Smooth muscle cell (in vitro differentiated cells): ENCODE measurements around the gene PPP1R1A. TPM values are rescaled to one million over a fixed set of nuclear protein-coding genes. Genes with fewer than 3 reads are reported as not detected.

Source experiments
- DNase-seq: peaks from one replicate; lab custom pipeline; 2025; ENCODE audit not compliant: unreplicated experiment; lab: John Stamatoyannopoulos, UW
- H2AFZ ChIP-seq: fragments of 200-600 bp; sonication (generic); 2 replicates; pipeline ENCODE4 v1.6.0; 2016; ENCODE audit warnings: antibody characterized with exemption, low read depth, mild to moderate bottlenecking
- H3F3A ChIP-seq: fragments of 200-600 bp; sonication (generic); 2 replicates; pipeline ENCODE4 v1.6.0; 2017; ENCODE audit warnings: antibody characterized with exemption, low read depth
- H3K27ac ChIP-seq: fragments of 200-600 bp; sonication (generic); 2 replicates; pipeline ENCODE4 v1.5.1; 2016; ENCODE audit warnings: low read depth, mild to moderate bottlenecking
- H3K27me3 ChIP-seq: fragments of 200-600 bp; sonication (generic); 2 replicates; pipeline ENCODE4 v1.6.1; 2016; ENCODE audit warnings: low read depth, mild to moderate bottlenecking
- H3K36me3 ChIP-seq: fragments of 200-600 bp; sonication (generic); 2 replicates; pipeline ENCODE4 v1.5.1; 2016; ENCODE audit warnings: low read depth
- H3K4me1 ChIP-seq: fragments of 200-600 bp; sonication (generic); 2 replicates; pipeline ENCODE4 v1.5.1; 2016; ENCODE audit warnings: low read depth
- H3K4me2 ChIP-seq: fragments of 200-600 bp; sonication (generic); 2 replicates; pipeline ENCODE4 v1.6.0; 2016; ENCODE audit warnings: mild to moderate bottlenecking
- H3K4me3 ChIP-seq: fragments of 200-600 bp; sonication (generic); 2 replicates; pipeline ENCODE4 v1.5.1; 2016; ENCODE audit warnings: mild to moderate bottlenecking
- H3K79me2 ChIP-seq: fragments of 200-600 bp; sonication (generic); 2 replicates; pipeline ENCODE4 v1.6.0; 2016; ENCODE audit warnings: low read depth, mild to moderate bottlenecking
- H3K9ac ChIP-seq: fragments of 200-600 bp; sonication (generic); 2 replicates; pipeline ENCODE4 v1.6.0; 2016; ENCODE audit warnings: low read depth
- H3K9me3 ChIP-seq: fragments of 200-600 bp; sonication (generic); replicated peaks from 2 replicates; pipeline ENCODE4 v1.5.1; 2016; ENCODE audit warnings: low read depth
- H4K20me1 ChIP-seq: fragments of 200-600 bp; sonication (generic); 2 replicates; pipeline ENCODE4 v1.6.0; 2016; ENCODE audit warnings: low read depth
- WGBS: methylation state at CpG from one replicate; pipeline ENCODE4 v1.1.7; 2016; ENCODE audit warnings: low lambda C conversion rate; 5-methylcytosine and 5-hydroxymethylcytosine counted together
- polyA plus RNA-seq: library from polyadenylated mRNA; unstranded; fragments of >200 nt; fragmentation: Nextera tagmentation; extraction: Ambion mirVana; gene quantifications from 2 replicates; pipeline ENCODE4 v1.2.1, GENCODE V29; 2016
- total RNA-seq: library from RNA; depleted of rRNA; stranded (reverse); fragments of >200 nt; gene quantifications from 2 replicates; pipeline ENCODE4 v1.2.3, GENCODE V29; 2014
- TF ChIP-seq, protein P1 (sequence below): fragments of 200-600 bp; sonication (generic); IDR thresholded peaks from 2 replicates; pipeline ENCODE4 v1.5.1; 2017; ENCODE audit warnings: borderline replicate concordance, mild to moderate bottlenecking, antibody characterized with exemption; ENCODE audit not compliant: insufficient read depth, poor library complexity, severe bottlenecking

PPP1R1A gene
- total and polyA plus RNA-seq, 2 experiments from 2014 or later = 0.31 TPM; not detected in 1

DNA sequence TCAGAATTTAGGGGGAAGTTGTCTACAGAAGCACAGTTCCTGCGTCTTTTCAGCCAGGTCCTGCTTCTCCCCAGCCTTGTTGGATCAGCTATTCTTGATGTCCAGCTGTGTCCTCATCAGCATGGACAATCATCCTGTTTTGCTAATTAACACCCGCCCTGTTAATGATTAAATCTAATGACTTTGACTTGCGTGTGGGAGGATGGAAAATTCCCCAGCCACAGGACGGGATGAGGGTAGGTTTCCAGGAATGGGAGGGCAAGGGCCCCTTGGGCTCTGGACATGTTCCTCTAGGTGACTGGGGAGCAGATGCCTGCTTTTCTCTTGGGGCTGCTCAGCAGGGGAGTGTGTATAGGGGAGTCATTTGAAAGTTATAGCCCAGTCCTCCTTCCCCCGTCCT is 5.3 kb upstream of the PPP1R1A start:
- Histone ChIP-seq H2AFZ (no peak overlapping the region), H3F3A (no peaks in the 10 kb centered on the region), H3K79me2 (no peaks in the 10 kb centered on the region), H4K20me1 (no peaks in the 10 kb centered on the region), H3K27me3 (peaks cover 26% of the 10 kb centered on the region), H3K36me3 (no peaks in the 10 kb centered on the region), H3K9me3 (no peaks in the 10 kb centered on the region), H3K4me2 (no peak overlapping the region), H3K27ac (no peak overlapping the region), H3K9ac (no peak overlapping the region), H3K4me3 (no peak overlapping the region), H3K4me1 (peaks cover 4% of the 10 kb centered on the region)
- 67% methylated on average over 5 of the region's 5 CpGs for WGBS
- TF ChIP-seq, protein P1, sequence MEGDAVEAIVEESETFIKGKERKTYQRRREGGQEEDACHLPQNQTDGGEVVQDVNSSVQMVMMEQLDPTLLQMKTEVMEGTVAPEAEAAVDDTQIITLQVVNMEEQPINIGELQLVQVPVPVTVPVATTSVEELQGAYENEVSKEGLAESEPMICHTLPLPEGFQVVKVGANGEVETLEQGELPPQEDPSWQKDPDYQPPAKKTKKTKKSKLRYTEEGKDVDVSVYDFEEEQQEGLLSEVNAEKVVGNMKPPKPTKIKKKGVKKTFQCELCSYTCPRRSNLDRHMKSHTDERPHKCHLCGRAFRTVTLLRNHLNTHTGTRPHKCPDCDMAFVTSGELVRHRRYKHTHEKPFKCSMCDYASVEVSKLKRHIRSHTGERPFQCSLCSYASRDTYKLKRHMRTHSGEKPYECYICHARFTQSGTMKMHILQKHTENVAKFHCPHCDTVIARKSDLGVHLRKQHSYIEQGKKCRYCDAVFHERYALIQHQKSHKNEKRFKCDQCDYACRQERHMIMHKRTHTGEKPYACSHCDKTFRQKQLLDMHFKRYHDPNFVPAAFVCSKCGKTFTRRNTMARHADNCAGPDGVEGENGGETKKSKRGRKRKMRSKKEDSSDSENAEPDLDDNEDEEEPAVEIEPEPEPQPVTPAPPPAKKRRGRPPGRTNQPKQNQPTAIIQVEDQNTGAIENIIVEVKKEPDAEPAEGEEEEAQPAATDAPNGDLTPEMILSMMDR = no peak
- DNase-seq = no peak

DNA sequence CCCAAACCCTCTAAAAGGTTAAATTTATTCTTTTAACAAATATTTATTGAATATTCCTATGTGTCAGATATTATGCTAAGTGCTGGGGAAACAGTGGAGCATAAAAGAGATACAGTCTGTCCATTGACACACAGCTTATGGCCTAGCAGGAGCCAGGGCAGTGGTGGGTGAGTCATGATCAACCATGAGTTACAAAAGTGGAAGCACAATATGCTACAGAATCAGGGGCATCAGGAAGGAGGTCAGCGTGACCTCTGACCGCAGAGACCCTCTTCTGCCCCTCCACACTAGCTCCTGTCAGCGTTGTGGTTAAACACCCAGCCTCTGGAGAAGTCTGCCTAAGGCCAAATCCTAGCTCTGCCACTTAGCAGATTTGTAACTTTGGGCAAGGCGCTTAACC is 4.7 kb upstream of the PPP1R1A start:
- H3K79me2 ChIP-seq = no peaks in the 10 kb centered on the region
- no peaks in the 10 kb centered on the region for H4K20me1 ChIP-seq
- H3K27ac ChIP-seq = no peak overlapping the region
- peaks cover 5% of the 10 kb centered on the region for H3K4me1 ChIP-seq
- no peak for DNase-seq
- H3K4me2 ChIP-seq = no peak overlapping the region
- no peak overlapping the region for H2AFZ ChIP-seq
- H3K9me3 ChIP-seq = no peaks in the 10 kb centered on the region
- H3K27me3 ChIP-seq = peaks cover 27% of the 10 kb centered on the region
- whole genome bisulfite sequencing = 91% methylated on average over 4 of the region's 4 CpGs
- no peak overlapping the region for H3K9ac ChIP-seq
- TF ChIP-seq, protein P1 = no peak
- H3K36me3 ChIP-seq = no peaks in the 10 kb centered on the region
- no peak overlapping the region for H3K4me3 ChIP-seq
- no peaks in the 10 kb centered on the region for H3F3A ChIP-seq

DNA sequence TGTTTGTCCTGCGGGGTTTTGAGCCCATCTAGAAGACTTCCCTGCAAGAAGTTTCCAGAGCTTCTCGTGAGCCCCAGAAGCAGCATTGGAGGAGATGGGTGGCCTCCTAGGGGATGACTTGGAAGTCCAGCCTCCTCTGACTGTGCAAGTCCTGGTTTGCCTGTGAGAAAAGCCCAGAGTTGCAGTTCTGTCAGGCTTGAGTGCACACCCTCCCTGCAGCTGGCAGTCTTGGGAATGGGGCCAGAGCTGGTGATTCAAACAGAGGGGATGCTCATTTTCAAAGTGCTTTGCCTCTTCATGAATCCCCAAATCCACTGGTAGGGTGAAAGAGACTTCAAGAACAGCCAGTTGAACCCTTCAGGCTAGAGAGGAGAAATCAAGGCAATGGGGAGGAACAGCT is 3.9 kb upstream of the PPP1R1A start:
- H3K27me3 ChIP-seq = peaks cover 35% of the 10 kb centered on the region
- no peak for DNase-seq

More for the DNA sequence above, 3.9 kb upstream of the PPP1R1A start:
- TF ChIP-seq, protein P1 = no peak
- H2AFZ ChIP-seq = no peak overlapping the region
- no peaks in the 10 kb centered on the region for H3K36me3 ChIP-seq
- H3K4me1 ChIP-seq = peaks cover 5% of the 10 kb centered on the region
- H3K9ac ChIP-seq = no peak overlapping the region
- H3K79me2 ChIP-seq = no peaks in the 10 kb centered on the region
- H3K4me3 ChIP-seq = no peak overlapping the region
- no peaks in the 10 kb centered on the region for H4K20me1 ChIP-seq
- H3K4me2 ChIP-seq = no peak overlapping the region
- WGBS = 97% methylated on average over 2 of the region's 2 CpGs
- H3K9me3 ChIP-seq = no peaks in the 10 kb centered on the region
- no peaks in the 10 kb centered on the region for H3F3A ChIP-seq
- no peak overlapping the region for H3K27ac ChIP-seq
